SK-N-SH (cell line): ENCODE measurements around the gene CCN6. TPM values are rescaled to one million over a fixed set of nuclear protein-coding genes. Genes with fewer than 3 reads are reported as not detected.

ENCODE experiments used
- CTCF ChIA-PET: fragments of 300-600, 350-600 bp; formaldehyde crosslinking; extraction: SDS; loops from one replicate; lab custom pipeline; 2021; lab: Yijun Ruan, JAX
- POLR2A ChIA-PET: fragments of 350-600 bp; sonication (Branson Sonifier 250); formaldehyde crosslinking; extraction: SDS; loops from one replicate; lab custom pipeline; 2020; ENCODE audit warnings: antibody characterized with exemption, inconsistent platforms; lab: Yijun Ruan, JAX
- DNase-seq: peaks from one replicate; pipeline ENCODE4 v3.0.0; 2012
- H2AFZ ChIP-seq: fragments of 200-600 bp; sonication (generic); 2 replicates; pipeline ENCODE4 v1.8.1; 2016; ENCODE audit warnings: antibody characterized with exemption, mild to moderate bottlenecking, low read depth
- H3F3A ChIP-seq: fragments of 200-600 bp; sonication (generic); replicated peaks from 2 replicates; pipeline ENCODE3; 2016; ENCODE audit warnings: antibody characterized with exemption, mild to moderate bottlenecking; ENCODE audit not compliant: insufficient read depth
- H3K27ac ChIP-seq, 2 experiments: fragments of 200-500 bp in 1 of 2; fragments of 200-600 bp in 1 of 2; sonication (Bioruptor generic) in 1 of 2; sonication (generic), shearing (Covaris generic) in 1 of 2; 2 replicates each; pipeline versions ENCODE4 v1.5.1 to v1.6.1; 2014 to 2016; ENCODE audit warnings: low read depth in 2 of 2, inconsistent platforms in 1 of 2, low read length in 1 of 2, mild to moderate bottlenecking in 1 of 2, mixed read lengths in 1 of 2
- H3K27me3 ChIP-seq: fragments of 200-600 bp; sonication (generic), shearing (Covaris generic); 2 replicates; pipeline ENCODE4 v1.6.1; 2016; ENCODE audit warnings: mixed run types; ENCODE audit not compliant: insufficient read depth
- H3K36me3 ChIP-seq, 2 experiments: fragments of 200-500 bp in 1 of 2; fragments of 200-600 bp in 1 of 2; sonication (Bioruptor generic) in 1 of 2; sonication (generic) in 1 of 2; replicated peaks in 1 of 2; 2 replicates each; pipeline versions ENCODE3 to v1.5.1; 2014 to 2016; ENCODE audit warnings: low read length in 1 of 2, mild to moderate bottlenecking in 1 of 2; ENCODE audit not compliant: insufficient read depth in 2 of 2, control insufficient read depth in 1 of 2
- H3K4me1 ChIP-seq, 2 experiments: fragments of 200-500 bp in 1 of 2; fragments of 200-600 bp in 1 of 2; sonication (Bioruptor generic) in 1 of 2; sonication (generic), shearing (Covaris generic) in 1 of 2; 2 replicates each; pipeline versions ENCODE4 v1.5.1 to v1.6.1; 2014 to 2016; ENCODE audit warnings: low read depth in 1 of 2, low read length in 1 of 2, mixed run types in 1 of 2; ENCODE audit not compliant: insufficient read depth in 2 of 2, control insufficient read depth in 1 of 2
- H3K4me2 ChIP-seq: fragments of 200-600 bp; sonication (generic), shearing (Covaris generic); 2 replicates; pipeline ENCODE4 v1.6.1; 2017; ENCODE audit warnings: mixed run types
- H3K4me3 ChIP-seq, 2 experiments: fragments of 200-500 bp in 1 of 2; fragments of 200-600 bp in 1 of 2; sonication (Bioruptor generic) in 1 of 2; sonication (generic), shearing (Covaris generic) in 1 of 2; 2 replicates each; pipeline versions ENCODE4 v1.5.1 to v1.8.1; 2014 to 2016; ENCODE audit warnings: low read depth in 2 of 2, inconsistent platforms in 1 of 2, low read length in 1 of 2, mild to moderate bottlenecking in 1 of 2, mixed read lengths in 1 of 2, moderate library complexity in 1 of 2
- H3K79me2 ChIP-seq: fragments of 200-600 bp; sonication (generic); 2 replicates; pipeline ENCODE4 v1.8.1; 2017; ENCODE audit warnings: mild to moderate bottlenecking; ENCODE audit not compliant: insufficient read depth
- H3K9ac ChIP-seq: fragments of 200-600 bp; sonication (generic); 2 replicates; pipeline ENCODE4 v1.6.1; 2017; ENCODE audit warnings: mixed run types
- H3K9me2 ChIP-seq: fragments of 200-600 bp; sonication (generic); 2 replicates; pipeline ENCODE4 v1.6.1; 2017; ENCODE audit warnings: mixed run types
- H3K9me3 ChIP-seq: fragments of 200-600 bp; sonication (generic); 2 replicates; pipeline ENCODE4 v1.6.1; 2017; ENCODE audit warnings: mixed run types, mild to moderate bottlenecking, moderate library complexity
- H4K20me1 ChIP-seq: fragments of 200-600 bp; sonication (generic); 2 replicates; pipeline ENCODE4 v1.6.1; 2017; ENCODE audit warnings: mild to moderate bottlenecking, mixed run types; ENCODE audit not compliant: insufficient read depth
- CHD2 ChIP-seq: fragments of 150-350 bp; IDR thresholded peaks from 2 replicates; pipeline ENCODE4 v1.6.1; 2018; ENCODE audit warnings: low read length; ENCODE audit not compliant: partially characterized antibody
- ELF1 ChIP-seq: IDR thresholded peaks from 2 replicates; pipeline ENCODE4 v1.4.0; 2012
- EZH2phosphoT487 ChIP-seq: fragments of 200-600 bp; sonication (generic); IDR thresholded peaks from 2 replicates; pipeline ENCODE4 v1.6.1; 2017; ENCODE audit warnings: low read depth, mixed run types, mild to moderate bottlenecking, antibody characterized with exemption, moderate library complexity, borderline replicate concordance
- FOSL2 ChIP-seq: IDR thresholded peaks from 2 replicates; pipeline ENCODE4 v1.4.0; 2012; ENCODE audit warnings: low read depth, mild to moderate bottlenecking, moderate library complexity, borderline replicate concordance
- FOXJ3 ChIP-seq: sonication (generic); formaldehyde crosslinking; IDR thresholded peaks from 2 replicates; pipeline ENCODE4 v1.5.1; 2020; ENCODE audit warnings: mild to moderate bottlenecking, missing genetic modification reagents
- GABPA ChIP-seq: IDR thresholded peaks from 2 replicates; pipeline ENCODE4 v1.4.0; 2012; ENCODE audit warnings: low read depth, mild to moderate bottlenecking
- GATA2 ChIP-seq: sonication (generic); formaldehyde crosslinking; IDR thresholded peaks from 2 replicates; pipeline ENCODE4 v1.5.0; 2020; ENCODE audit warnings: mild to moderate bottlenecking, missing genetic modification reagents
- IRF3 ChIP-seq: fragments of 150-350 bp; IDR thresholded peaks from 2 replicates; pipeline ENCODE4 v1.6.1; 2016; ENCODE audit warnings: mild to moderate bottlenecking, low read depth, low read length
- MXI1 ChIP-seq: IDR thresholded peaks from 2 replicates; pipeline ENCODE4 v1.6.1; 2012; ENCODE audit warnings: mild to moderate bottlenecking, low read depth, low read length, improper control_type of control experiment
- POLR2AphosphoS5 ChIP-seq: IDR thresholded peaks from 2 replicates; pipeline ENCODE4 v1.6.1; 2012; ENCODE audit warnings: low read depth, low read length
- RAD21 ChIP-seq: IDR thresholded peaks from 2 replicates; pipeline ENCODE4 v1.6.1; 2012; ENCODE audit warnings: mild to moderate bottlenecking, low read length
- RFX5 ChIP-seq: IDR thresholded peaks from 2 replicates; pipeline ENCODE4 v1.6.1; 2012; ENCODE audit warnings: mild to moderate bottlenecking, improper control_type of control experiment, low read length
- RXRA ChIP-seq: IDR thresholded peaks from 2 replicates; pipeline ENCODE4 v1.4.0; 2012; ENCODE audit warnings: low read depth, mild to moderate bottlenecking, borderline replicate concordance
- SIN3A ChIP-seq: IDR thresholded peaks from 2 replicates; pipeline ENCODE4 v1.6.1; 2012; ENCODE audit warnings: low read depth, mild to moderate bottlenecking, low read length, moderate library complexity, borderline replicate concordance
- SMC3 ChIP-seq: IDR thresholded peaks from 2 replicates; pipeline ENCODE4 v1.6.1; 2012; ENCODE audit warnings: low read depth, low read length, improper control_type of control experiment
- TAF1 ChIP-seq: IDR thresholded peaks from 2 replicates; pipeline ENCODE4 v1.6.1; 2012; ENCODE audit warnings: low read depth, mild to moderate bottlenecking, low read length, moderate library complexity, borderline replicate concordance
- TCF12 ChIP-seq: IDR thresholded peaks from 2 replicates; pipeline ENCODE4 v1.4.0; 2012
- TEAD4 ChIP-seq: IDR thresholded peaks from 2 replicates; pipeline ENCODE4 v1.4.0; 2012; ENCODE audit warnings: mild to moderate bottlenecking, borderline replicate concordance; ENCODE audit not compliant: insufficient read depth
- YY1 ChIP-seq: IDR thresholded peaks from 2 replicates; pipeline ENCODE4 v1.4.0; 2012; ENCODE audit warnings: low read depth, mild to moderate bottlenecking
- WGBS: methylation state at CpG from one replicate; pipeline ENCODE4 v1.1.6; 2017; ENCODE audit warnings: low lambda C conversion rate; 5-methylcytosine and 5-hydroxymethylcytosine counted together
- polyA plus RNA-seq, 3 experiments: library from polyadenylated mRNA; depleted of rRNA; stranded (reverse); fragments of >200 nt; gene quantifications; 2 replicates each; pipeline ENCODE4 v1.2.3, GENCODE V29; 2012

The CCN6 gene
- polyA plus RNA-seq, 1 of the 3 experiments (the other 2 are of a cell fraction): not detected

GRCh38 chr6:112016320-112016719 is 37.6 kb upstream of the CCN6 start:
- H3K27ac ChIP-seq: no peak overlapping the region
- CTCF ChIA-PET: interaction anchor here (1.5 to 3.2 kb wide), 4 partner anchors 19 to 758 kb away, joined by 4 to 20 read pairs (median 6); a partner anchor contains a TSS
- TF ChIP-seq ELF1 (no peak), TCF12 (no peak)
- TF ChIP-seq, all 33 proteins: peak for 0
- POLR2A ChIA-PET: no interaction called here
- Histone ChIP-seq H3K36me3 (no peaks in the 10 kb centered on the region), H3K9me3 (no peaks in the 10 kb centered on the region), H3K4me1 (peaks cover 0 to 25% of the 10 kb centered on the region in 2 experiments; a peak in 2 of 4 replicates), H3K79me2 (no peaks in the 10 kb centered on the region), H2AFZ (no peak overlapping the region), H3K27me3 (no peaks in the 10 kb centered on the region), H3K4me2 (no peak overlapping the region), H3K9me2 (no peaks in the 10 kb centered on the region), H3F3A (peaks cover 5% of the 10 kb centered on the region), H3K9ac (no peak overlapping the region), H3K4me3 (no peak overlapping the region), H4K20me1 (no peaks in the 10 kb centered on the region)
- WGBS: 77% methylated on average over 6 of the region's 6 CpGs
- DNase-seq: no peak

GRCh38 chr6:112017169-112017568 is 36.7 kb upstream of the CCN6 start:
- no peak for TF ChIP-seq TEAD4
- TF ChIP-seq SMC3: no peak
- no peak for TF ChIP-seq RAD21
- no peak for TF ChIP-seq SIN3A
- TF ChIP-seq FOSL2: no peak
- no peak for TF ChIP-seq POLR2AphosphoS5
- TF ChIP-seq RXRA: no peak
- no peak for TF ChIP-seq FOXJ3
- no peak for TF ChIP-seq CHD2
- TF ChIP-seq EZH2phosphoT487: no peak
- TF ChIP-seq IRF3: no peak
- TF ChIP-seq GATA2 (CRISPR knock-in tag): no peak
- TF ChIP-seq TAF1: no peak
- TF ChIP-seq MXI1: no peak
- TF ChIP-seq YY1: no peak
- no peak for TF ChIP-seq TCF12
- no peak for TF ChIP-seq ELF1
- no peak for TF ChIP-seq RFX5
- TF ChIP-seq GABPA: no peak
- 87% methylated on average over 4 of the region's 4 CpGs for WGBS
- Histone ChIP-seq H3K9ac (no peak overlapping the region), H4K20me1 (no peaks in the 10 kb centered on the region), H3K9me2 (no peaks in the 10 kb centered on the region), H3K9me3 (no peaks in the 10 kb centered on the region), H3F3A (peaks cover 5% of the 10 kb centered on the region), H2AFZ (no peak overlapping the region), H3K27me3 (no peaks in the 10 kb centered on the region), H3K4me1 (peaks cover 0 to 26% of the 10 kb centered on the region in 2 experiments; a peak in 2 of 4 replicates), H3K79me2 (no peaks in the 10 kb centered on the region), H3K36me3 (no peaks in the 10 kb centered on the region), H3K27ac (no peak overlapping the region), H3K4me3 (no peak overlapping the region), H3K4me2 (no peak overlapping the region)
- ChIA-PET CTCF (interaction anchor here (1.1 to 3.2 kb wide), 8 partner anchors 8 to 758 kb away, joined by 3 to 20 read pairs (median 6); a partner anchor contains a TSS), POLR2A (no interaction called here)
- DNase-seq: no peak
